ENCODE data around the gene INAFM1. TPM values are rescaled to one million over a fixed set of nuclear protein-coding genes. Genes with fewer than 3 reads are reported as not detected.
"Not testable (repeated sequence)": the region's sequence is repeated elsewhere in the genome, so short reads cannot be mapped to it uniquely, and the experiment has no call there.

INAFM1 gene
- total RNA-seq, 1 experiment from 2014 or later = 5.1 TPM

GRCh38 chr19:47275791-47276461 lies 1.2 kb downstream of the INAFM1 start:
- CTCF ChIA-PET = no interaction called here
- no TSS peak for BruUV-seq (replicated peaks)
- H4K20me1 ChIP-seq (ENCODE audit: low read length) = no peaks in the 10 kb centered on the region
- H3K36me3 ChIP-seq (ENCODE audit: low read depth, low read length) = no peaks in the 10 kb centered on the region
- H3K4me1 ChIP-seq (ENCODE audit: insufficient read depth, low read length) = peaks cover 9% of the 10 kb centered on the region; the same call in 1 of the 2 replicates
- no peak overlapping the region for H3K27ac ChIP-seq (ENCODE audit: low read length)
- no peaks in the 10 kb centered on the region for H3K9me2 ChIP-seq (replicated peaks; ENCODE audit: low read length)
- intact Hi-C loops (cut with micrococcal nuclease) = no loop called here
- H3K9me3 ChIP-seq (ENCODE audit: low read length) = no peaks in the 10 kb centered on the region
- H3K27me3 ChIP-seq (ENCODE audit: low read length) = no peaks in the 10 kb centered on the region
- DNase-seq (no peak), ATAC-seq (no peak)
- POLR2A ChIA-PET (ENCODE audit: unreplicated experiment) = interaction anchor here (2.2 kb wide), 1 partner anchor 73 kb away, joined by 12 read pairs; the partner anchor contains the start of gene DHX34
- H3K4me2 ChIP-seq (ENCODE audit: low read length) = peak overlapping the region; percentile 86
- H2AFZ ChIP-seq (ENCODE audit: low read length) = no peak overlapping the region
- TF ChIP-seq EZH2 (IDR thresholded peaks at IDR 0.05; ENCODE audit: low read length, unreplicated experiment) (no peak), EZH2phosphoT487 (IDR thresholded peaks at IDR 0.05; ENCODE audit: borderline replicate concordance, low read length) (no peak), CTCF (conservative IDR thresholded peaks at IDR 0.05; ENCODE audit: low read depth, low read length) (no peak)
- H3F3A ChIP-seq (ENCODE audit: low read length, unreplicated experiment) = no peaks in the 10 kb centered on the region
- no peak overlapping the region for H3K9ac ChIP-seq (ENCODE audit: low read length)
- H3K4me3 ChIP-seq (ENCODE audit: low read length) = peak overlapping the region; percentile 74; the same call in 1 of the 2 replicates
- no peaks in the 10 kb centered on the region for H3K79me2 ChIP-seq (ENCODE audit: low read length)

GRCh38 chr19:47276513-47276912 lies 1.8 kb downstream of the INAFM1 start:
- H3K27me3 ChIP-seq (ENCODE audit: low read length); H3K4me2 ChIP-seq (ENCODE audit: low read length); H3K9me3 ChIP-seq (ENCODE audit: low read length); H2AFZ ChIP-seq (ENCODE audit: low read length); intact Hi-C loops (cut with micrococcal nuclease); H3K36me3 ChIP-seq (ENCODE audit: low read depth, low read length); H3K4me3 ChIP-seq (ENCODE audit: low read length); H3F3A ChIP-seq (ENCODE audit: low read length, unreplicated experiment); H3K4me1 ChIP-seq (ENCODE audit: insufficient read depth, low read length); BruUV-seq (replicated peaks); CTCF ChIA-PET; H3K27ac ChIP-seq (ENCODE audit: low read length); H3K9me2 ChIP-seq (replicated peaks; ENCODE audit: low read length); ATAC-seq; H4K20me1 ChIP-seq (ENCODE audit: low read length); DNase-seq; H3K79me2 ChIP-seq (ENCODE audit: low read length); POLR2A ChIA-PET (ENCODE audit: unreplicated experiment); H3K9ac ChIP-seq (ENCODE audit: low read length): not testable (repeated sequence)

GRCh38 chr19:47280183-47280797 lies 5.6 kb downstream of the INAFM1 start:
- POLR2A ChIA-PET (ENCODE audit: unreplicated experiment) = no interaction called here
- H4K20me1 ChIP-seq (ENCODE audit: low read length) = no peaks in the 10 kb centered on the region

More at GRCh38 chr19:47280183-47280797, 5.6 kb downstream of the INAFM1 start:
- H3K4me2 ChIP-seq (ENCODE audit: low read length) = no peak overlapping the region
- no peak overlapping the region for H2AFZ ChIP-seq (ENCODE audit: low read length)
- no TSS peak for BruUV-seq (replicated peaks)
- 0 out of 2 replicates have a peak, but pooled peaks cover 1% of the 10 kb centered on the region for H3K4me1 ChIP-seq (ENCODE audit: insufficient read depth, low read length)
- H3K36me3 ChIP-seq (ENCODE audit: low read depth, low read length) = no peaks in the 10 kb centered on the region
- H3K9me2 ChIP-seq (replicated peaks; ENCODE audit: low read length) = no peaks in the 10 kb centered on the region
- H3K79me2 ChIP-seq (ENCODE audit: low read length) = no peaks in the 10 kb centered on the region
- H3K27me3 ChIP-seq (ENCODE audit: low read length) = no peaks in the 10 kb centered on the region
- DNase-seq (peak; percentile 44), ATAC-seq (no peak; the same call in 1 of the 2 replicates)
- no peak overlapping the region for H3K9ac ChIP-seq (ENCODE audit: low read length)
- TF ChIP-seq CTCF (conservative IDR thresholded peaks at IDR 0.05; ENCODE audit: low read depth, low read length) (peak; percentile 38; the same call in 1 of the 2 replicates), EZH2 (IDR thresholded peaks at IDR 0.05; ENCODE audit: low read length, unreplicated experiment) (no peak)
- no peaks in the 10 kb centered on the region for H3F3A ChIP-seq (ENCODE audit: low read length, unreplicated experiment)
- intact Hi-C loops (cut with micrococcal nuclease) = no loop called here
- CTCF ChIA-PET = no interaction called here
- no peak overlapping the region for H3K27ac ChIP-seq (ENCODE audit: low read length)
- H3K9me3 ChIP-seq (ENCODE audit: low read length) = no peaks in the 10 kb centered on the region
- H3K4me3 ChIP-seq (ENCODE audit: low read length) = no peak overlapping the region
